Endothelial cell of umbilical vein (primary cell): ENCODE results near the gene ADD2. TPM values are rescaled to one million over a fixed set of nuclear protein-coding genes. Genes with fewer than 3 reads are reported as not detected.

Source experiments
- BruUV-seq: library from RNA; stranded (reverse); fragments of 400-500 nt; replicated peaks from 2 replicates; lab custom pipeline; 2021; lab: Mats Ljungman, UMichigan
- CTCF ChIA-PET: fragments of 300-600, 350-600 bp; sonication (Branson Sonifier 250); formaldehyde crosslinking; loops from one replicate; lab custom pipeline; 2021; ENCODE audit warnings: antibody characterized with exemption, inconsistent platforms; lab: Charles Lee
- POLR2A ChIA-PET: fragments of 300-600, 350-600 bp; sonication (Branson Sonifier 250); formaldehyde crosslinking; loops from one replicate; lab custom pipeline; 2021; ENCODE audit warnings: antibody characterized with exemption, inconsistent platforms; lab: Charles Lee
- DNase-seq: peaks from one replicate; pipeline ENCODE4 v3.0.0-alpha.2; 2011; ENCODE audit warnings: low read depth, low spot score
- FAIRE-seq: peaks from 2 replicates; lab custom pipeline; 2011; peaks lifted over from hg19 to GRCh38; lab: Jason Lieb, UNC
- H2AFZ ChIP-seq: 2 replicates; pipeline ENCODE4 v1.6.0; 2012; ENCODE audit warnings: low read depth, low read length, control low read depth, inconsistent platforms
- H3K27ac ChIP-seq: 2 replicates; pipeline ENCODE4 v1.5.1; 2011; ENCODE audit warnings: low read depth, mild to moderate bottlenecking, control low read depth, low read length, moderate library complexity; ENCODE audit not compliant: insufficient read depth
- H3K27me3 ChIP-seq, 2 experiments: 2 replicates each; pipeline versions ENCODE4 v1.6.0 to v1.6.1; 2011; ENCODE audit warnings: low read length in 2 of 2, mixed read lengths in 1 of 2; ENCODE audit not compliant: control insufficient read depth in 2 of 2, insufficient read depth in 2 of 2
- H3K36me3 ChIP-seq, 2 experiments: 2 replicates in 1 of 2; 3 replicates in 1 of 2; pipeline ENCODE4 v1.5.1; 2011; ENCODE audit warnings: low read length in 2 of 2, mild to moderate bottlenecking in 1 of 2, moderate library complexity in 1 of 2; ENCODE audit not compliant: control insufficient read depth in 2 of 2, insufficient read depth in 2 of 2; ENCODE audit errors: extremely low read depth in 1 of 2
- H3K4me1 ChIP-seq: 3 replicates; pipeline ENCODE4 v1.5.1; 2011; ENCODE audit warnings: mild to moderate bottlenecking, low read length; ENCODE audit not compliant: control insufficient read depth, insufficient read depth; ENCODE audit errors: extremely low read depth
- H3K4me2 ChIP-seq: 2 replicates; pipeline ENCODE4 v1.6.1; 2011; ENCODE audit warnings: low read length, control low read depth, mixed read lengths; ENCODE audit not compliant: insufficient read depth
- H3K4me3 ChIP-seq, 3 experiments: fragments of 200-600 bp in 1 of 3; sonication (generic), shearing (Covaris generic) in 1 of 3; replicated peaks in 1 of 3; 2 replicates each; pipeline ENCODE4 v1.5.1; 2011 to 2016; ENCODE audit warnings: control low read depth in 3 of 3, low read length in 3 of 3, mild to moderate bottlenecking in 2 of 3, inconsistent platforms in 1 of 3, low read depth in 1 of 3, moderate library complexity in 1 of 3; ENCODE audit not compliant: insufficient read depth in 1 of 3
- H3K79me2 ChIP-seq: 2 replicates; pipeline ENCODE4 v1.6.0; 2012; ENCODE audit warnings: low read length, inconsistent platforms; ENCODE audit not compliant: control insufficient read depth, insufficient read depth
- H3K9ac ChIP-seq: replicated peaks from 2 replicates; pipeline ENCODE3; 2011; ENCODE audit warnings: low read length, control low read depth; ENCODE audit not compliant: insufficient read depth; ENCODE audit errors: extremely low read depth
- H3K9me1 ChIP-seq: replicated peaks from 3 replicates; pipeline ENCODE4 v1.6.0; 2011; ENCODE audit warnings: mild to moderate bottlenecking, low read length; ENCODE audit not compliant: control insufficient read depth, insufficient read depth; ENCODE audit errors: extremely low read depth
- H3K9me3 ChIP-seq: replicated peaks from 2 replicates; pipeline ENCODE4 v1.5.1; 2012; ENCODE audit warnings: low read length, inconsistent platforms; ENCODE audit not compliant: control insufficient read depth, insufficient read depth
- H4K20me1 ChIP-seq: replicated peaks from 2 replicates; pipeline ENCODE3; 2011; ENCODE audit warnings: mild to moderate bottlenecking, low read length; ENCODE audit not compliant: control insufficient read depth, insufficient read depth; ENCODE audit errors: extremely low read depth
- EZH2 ChIP-seq: IDR thresholded peaks from 2 replicates; pipeline ENCODE4 v1.6.1; 2012; ENCODE audit warnings: borderline replicate concordance, low read depth, mild to moderate bottlenecking, moderate library complexity, low read length, inconsistent platforms; ENCODE audit not compliant: severe bottlenecking
- FOS ChIP-seq: IDR thresholded peaks from 2 replicates; pipeline ENCODE4 v1.6.1; 2011; ENCODE audit warnings: mild to moderate bottlenecking, low read length, moderate library complexity, borderline replicate concordance; ENCODE audit not compliant: insufficient read depth
- GATA2 ChIP-seq: IDR thresholded peaks from 2 replicates; pipeline ENCODE4 v1.7.0; 2011; ENCODE audit warnings: low read depth, mild to moderate bottlenecking, moderate library complexity, mixed read lengths, low read length; ENCODE audit not compliant: insufficient read length, insufficient read depth
- JUN ChIP-seq: IDR thresholded peaks from 2 replicates; pipeline ENCODE4 v1.6.1; 2011; ENCODE audit warnings: borderline replicate concordance, low read depth; ENCODE audit not compliant: insufficient read length, insufficient read depth
- MYC ChIP-seq: IDR thresholded peaks from one replicate; pipeline ENCODE4 v1.6.1; 2011; ENCODE audit warnings: mild to moderate bottlenecking, low read depth, low read length
- POLR2A ChIP-seq: IDR thresholded peaks from 2 replicates; pipeline ENCODE4 v1.6.1; 2012; ENCODE audit warnings: low read depth, mild to moderate bottlenecking, control low read depth, low read length
- POLR2AphosphoS5 ChIP-seq: IDR thresholded peaks from 2 replicates; pipeline ENCODE4 v1.6.1; 2012; ENCODE audit warnings: low read depth, mild to moderate bottlenecking, control low read depth, low read length, moderate library complexity; ENCODE audit not compliant: insufficient read depth
- dilution Hi-C: fragments of 300-500 bp; cut with MboI; formaldehyde crosslinking; loops from one replicate; pipeline ENCODE4 v1.15.0; 2019; ENCODE audit warnings: low sequenced_read_pairs; ENCODE audit not compliant: extremely low pct_ligation_motif_present
- intact Hi-C: fragments of 100-400 bp; cut with micrococcal nuclease; formaldehyde crosslinking; loops from one replicate; pipeline ENCODE4 v1.10.0; 2022
- polyA plus RNA-seq, 4 experiments: library from polyadenylated mRNA; depleted of rRNA in 3 of 4; stranded (reverse) in 3 of 4; unstranded in 1 of 4; fragments of >200 nt; gene quantifications; 2 replicates each; pipeline versions ENCODE4 v1.2.1 to v1.2.3, GENCODE V29; 2011 to 2012; ENCODE audit warnings: missing spikeins in 1 of 4
- total RNA-seq: library from RNA; stranded (reverse); gene quantifications from 2 replicates; pipeline ENCODE4 v1.2.3, GENCODE V29; 2021
- TF ChIP-seq, protein P1 (sequence below), 2 donors: IDR thresholded peaks; 1 replicate in 1 of 2; 2 replicates in 1 of 2; pipeline ENCODE4 v1.5.1; 2011; ENCODE audit warnings: low read length in 2 of 2, mild to moderate bottlenecking in 2 of 2, moderate library complexity in 2 of 2, control low read depth in 1 of 2, inconsistent platforms in 1 of 2, low read depth in 1 of 2; ENCODE audit not compliant: insufficient read depth in 1 of 2; ENCODE audit errors: extremely low read depth in 1 of 2

ADD2 gene
- total and polyA plus RNA-seq, 2 donors (not counting 3 experiments of a cell fraction or from before 2014, with no cell fraction given), result 0.17 TPM; not detected in 1

DNA sequence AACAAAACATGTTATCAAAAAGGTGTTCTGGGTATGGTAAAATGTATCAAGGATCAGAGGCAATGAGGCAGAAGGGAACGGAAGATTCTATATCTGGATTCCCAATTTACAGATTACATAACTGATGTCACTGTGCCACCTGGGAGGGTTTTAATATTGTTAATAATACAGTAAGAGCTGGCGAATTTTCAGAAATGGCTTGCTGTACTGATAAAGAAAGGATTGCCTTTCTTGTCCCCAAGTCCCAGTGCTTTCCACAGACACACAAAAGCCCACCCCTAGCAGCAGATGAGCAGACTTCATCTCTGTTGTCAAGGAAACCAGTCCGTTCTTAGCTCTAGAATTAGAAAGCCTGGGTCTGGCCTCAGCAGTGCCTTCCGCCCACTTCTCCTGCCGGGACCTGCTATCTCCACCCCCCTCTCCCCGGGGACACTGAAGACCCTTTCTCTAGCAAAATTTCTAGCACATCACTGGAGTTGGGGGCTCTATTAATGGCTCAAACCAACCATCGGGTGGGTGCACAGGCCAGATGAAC, 34.3 kb downstream of the ADD2 start:
- Histone ChIP-seq H3K27me3 (peaks cover 13 to 15% of the 10 kb centered on the region in 2 experiments), H3K9ac (no peak overlapping the region), H4K20me1 (no peaks in the 10 kb centered on the region), H3K27ac (no peak overlapping the region), H3K4me1 (no peaks in the 10 kb centered on the region), H2AFZ (no peak overlapping the region), H3K4me3 (no peak overlapping the region), H3K36me3 (no peaks in the 10 kb centered on the region), H3K9me1 (no peaks in the 10 kb centered on the region), H3K9me3 (no peaks in the 10 kb centered on the region), H3K4me2 (no peak overlapping the region), H3K79me2 (no peaks in the 10 kb centered on the region)
- no peak for FAIRE-seq
- no TSS peak for BruUV-seq
- dilution Hi-C loops (no loop called here), intact Hi-C loops (no loop called here)
- TF ChIP-seq JUN (no peak), GATA2 (no peak), POLR2A (no peak), EZH2 (no peak), POLR2AphosphoS5 (no peak), MYC (no peak), FOS (no peak)
- TF ChIP-seq, protein P1, sequence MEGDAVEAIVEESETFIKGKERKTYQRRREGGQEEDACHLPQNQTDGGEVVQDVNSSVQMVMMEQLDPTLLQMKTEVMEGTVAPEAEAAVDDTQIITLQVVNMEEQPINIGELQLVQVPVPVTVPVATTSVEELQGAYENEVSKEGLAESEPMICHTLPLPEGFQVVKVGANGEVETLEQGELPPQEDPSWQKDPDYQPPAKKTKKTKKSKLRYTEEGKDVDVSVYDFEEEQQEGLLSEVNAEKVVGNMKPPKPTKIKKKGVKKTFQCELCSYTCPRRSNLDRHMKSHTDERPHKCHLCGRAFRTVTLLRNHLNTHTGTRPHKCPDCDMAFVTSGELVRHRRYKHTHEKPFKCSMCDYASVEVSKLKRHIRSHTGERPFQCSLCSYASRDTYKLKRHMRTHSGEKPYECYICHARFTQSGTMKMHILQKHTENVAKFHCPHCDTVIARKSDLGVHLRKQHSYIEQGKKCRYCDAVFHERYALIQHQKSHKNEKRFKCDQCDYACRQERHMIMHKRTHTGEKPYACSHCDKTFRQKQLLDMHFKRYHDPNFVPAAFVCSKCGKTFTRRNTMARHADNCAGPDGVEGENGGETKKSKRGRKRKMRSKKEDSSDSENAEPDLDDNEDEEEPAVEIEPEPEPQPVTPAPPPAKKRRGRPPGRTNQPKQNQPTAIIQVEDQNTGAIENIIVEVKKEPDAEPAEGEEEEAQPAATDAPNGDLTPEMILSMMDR (IDR thresholded peaks at IDR 0.05; ENCODE audit: extremely low read depth in 1 of 2, insufficient read depth in 1 of 2, low read depth in 1 of 2, low read length in 2 of 2), result no peak
- ChIA-PET CTCF (no interaction called here), POLR2A (no interaction called here)
- no peak for DNase-seq
